NCI-H524 treated with DMSO at 0.1 percent for 48 hours (cell line): ENCODE results near the gene MRPL36.
"Not testable (repeated sequence)": the region's sequence is repeated elsewhere in the genome, so short reads cannot be mapped to it uniquely, and the experiment has no call there.

ENCODE experiments used
- DNase-seq: peaks from one replicate; lab custom pipeline; 2025; lab: John Stamatoyannopoulos, UW

MRPL36 gene

GRCh38 chr5:1815071-1815786, 15.6 kb upstream of the MRPL36 start:
- DNase-seq = no peak

- DNase-seq = no peak
These were observed 14.8 kb upstream of the MRPL36 start for GRCh38 chr5:1814183-1815020.

- no peak for DNase-seq
These were observed 11.0 kb upstream of the MRPL36 start for GRCh38 chr5:1810581-1811101.

GRCh38 chr5:1809416-1810035, 9.9 kb upstream of the MRPL36 start:
- DNase-seq = no peak

- DNase-seq = no peak
These were observed 8.8 kb upstream of the MRPL36 start for GRCh38 chr5:1808439-1808838.

GRCh38 chr5:1807451-1808185, 8.0 kb upstream of the MRPL36 start:
- no peak for DNase-seq

- no peak for DNase-seq
These were observed 7.3 kb upstream of the MRPL36 start for GRCh38 chr5:1806974-1807373.

GRCh38 chr5:1806199-1806598, 6.6 kb upstream of the MRPL36 start:
- no peak for DNase-seq

GRCh38 chr5:1805736-1806135, 6.1 kb upstream of the MRPL36 start:
- DNase-seq = no peak

GRCh38 chr5:1805326-1805725, 5.7 kb upstream of the MRPL36 start:
- no peak for DNase-seq

- DNase-seq = no peak
These were observed 4.5 kb upstream of the MRPL36 start for GRCh38 chr5:1804001-1804690.

- no peak for DNase-seq
These were observed 3.6 kb upstream of the MRPL36 start for GRCh38 chr5:1803192-1803591.

GRCh38 chr5:1801967-1802295, 2.3 kb upstream of the MRPL36 start:
- DNase-seq = no peak

- peak; percentile 21 for DNase-seq
These were observed 1.8 kb upstream of the MRPL36 start, which contains the start of gene NDUFS6 for GRCh38 chr5:1801222-1801966. NDUFS6 (plus strand) TSS chr5:1801407; CDS start chr5:1801418, 11 bp downstream.

GRCh38 chr5:1800472-1801221, 1.0 kb upstream of the MRPL36 start:
- DNase-seq = peak; percentile 20

- DNase-seq = no peak
These were observed 481 bp downstream of the MRPL36 start for GRCh38 chr5:1799110-1799601.

GRCh38 chr5:1798589-1798988, 1.0 kb downstream of the MRPL36 start:
- not testable (repeated sequence) for DNase-seq

GRCh38 chr5:1797855-1798254, 1.8 kb downstream of the MRPL36 start:
- DNase-seq = no peak

GRCh38 chr5:1797103-1797800, 2.4 kb downstream of the MRPL36 start:
- DNase-seq = no peak
